DMS 273 treated with DMSO at 0.1 percent for 48 hours (cell line): ENCODE measurements around the gene NEGR1.

ENCODE experiments used
- DNase-seq: peaks from one replicate; lab custom pipeline; 2025; lab: John Stamatoyannopoulos, UW

Gene NEGR1

DNA sequence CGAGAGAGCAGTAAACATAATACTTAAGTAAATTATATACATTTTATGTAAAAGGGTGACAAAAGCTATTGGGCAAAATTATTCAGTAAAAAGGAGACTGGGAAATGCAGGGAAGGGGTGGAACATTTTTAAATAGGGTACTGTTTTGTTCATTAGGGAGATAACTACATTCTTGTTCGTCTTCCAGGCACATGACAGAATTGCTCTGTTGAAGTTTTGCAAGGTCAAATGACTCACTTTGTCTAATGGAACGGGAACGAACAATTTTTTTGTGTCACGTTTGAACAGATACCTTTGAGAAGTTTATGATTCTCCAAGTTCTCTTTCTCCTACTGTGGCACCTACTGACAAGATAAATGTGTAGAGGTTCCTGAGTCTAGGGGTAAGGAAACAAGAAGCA is 819.2 kb downstream of the NEGR1 start:
- no peak for DNase-seq

DNA sequence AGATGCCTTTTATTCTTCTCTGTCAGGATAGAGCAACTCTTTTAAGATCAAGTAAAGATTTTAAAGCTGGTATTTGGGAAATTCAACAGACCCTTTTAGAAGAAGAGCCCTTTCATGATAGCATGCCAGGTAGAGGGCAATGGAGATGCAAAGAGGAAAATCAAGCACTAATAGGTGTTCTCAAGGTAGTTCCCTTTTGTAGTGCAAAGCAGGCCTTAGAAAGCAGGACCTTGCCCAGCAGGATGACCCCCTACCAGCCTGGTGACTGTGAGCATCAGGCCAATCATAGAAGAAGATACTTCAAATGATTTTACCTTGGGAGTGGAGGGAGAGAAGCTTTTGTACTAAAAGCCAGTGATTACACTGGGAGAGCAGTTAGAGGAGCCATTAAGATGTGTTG is 820.1 kb downstream of the NEGR1 start:
- no peak for DNase-seq

DNA sequence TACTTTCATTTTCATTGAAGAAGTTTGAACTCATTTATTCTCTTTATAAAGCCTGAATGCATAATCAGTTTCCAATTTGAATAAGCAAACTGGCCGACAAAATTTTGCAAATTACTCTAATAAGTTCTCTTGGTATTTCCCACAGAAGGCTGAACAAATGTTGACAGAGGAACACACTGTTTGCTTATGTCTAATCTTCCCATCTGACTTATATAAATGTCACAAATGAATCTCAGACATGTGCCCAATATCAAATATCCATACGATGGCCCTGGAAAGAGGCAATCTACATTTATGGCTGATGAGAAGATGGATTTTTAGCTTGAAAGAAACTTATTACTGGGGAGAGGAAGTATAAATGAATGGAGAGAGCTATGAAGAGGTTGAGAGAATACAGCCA is 820.9 kb downstream of the NEGR1 start:
- no peak for DNase-seq

DNA sequence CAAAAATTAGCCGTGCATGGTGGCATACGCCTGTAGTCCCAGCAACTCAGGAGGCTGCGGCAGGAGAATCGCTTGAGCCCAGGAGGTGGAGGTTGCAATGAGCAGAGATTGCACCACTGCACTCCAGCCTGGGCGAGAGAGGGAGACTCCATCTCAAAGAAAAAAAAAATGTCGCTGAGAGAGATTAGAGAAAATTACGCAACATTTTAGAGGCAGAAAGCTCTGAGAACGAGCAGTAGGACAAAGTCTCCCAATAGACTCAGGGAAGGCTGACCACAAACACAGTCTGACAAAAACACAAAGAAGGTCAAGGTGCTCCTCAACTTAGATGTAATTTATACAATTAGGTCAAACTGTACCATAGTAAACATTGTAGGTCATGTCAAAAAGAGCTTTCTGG is 833.9 kb downstream of the NEGR1 start:
- DNase-seq: no peak

DNA sequence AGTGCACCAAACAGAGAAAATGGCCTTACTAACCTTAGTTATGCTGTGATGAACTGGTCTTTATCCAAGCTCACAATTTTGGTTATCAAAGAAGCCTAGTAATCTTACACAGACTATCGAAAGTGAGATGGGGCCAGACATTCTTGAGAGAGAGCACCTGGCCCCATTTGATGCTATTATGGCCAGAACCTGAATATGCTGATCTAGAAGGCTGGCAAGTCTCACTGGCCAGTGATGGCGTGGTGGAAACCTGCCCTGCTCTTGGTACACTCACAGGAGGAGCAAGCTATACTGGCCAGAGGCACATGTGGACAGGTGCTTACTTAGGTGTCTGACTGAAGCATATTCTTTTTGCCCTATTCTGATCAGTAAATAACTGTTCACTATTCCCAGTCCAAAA is 843.7 kb downstream of the NEGR1 start:
- DNase-seq: no peak

DNA sequence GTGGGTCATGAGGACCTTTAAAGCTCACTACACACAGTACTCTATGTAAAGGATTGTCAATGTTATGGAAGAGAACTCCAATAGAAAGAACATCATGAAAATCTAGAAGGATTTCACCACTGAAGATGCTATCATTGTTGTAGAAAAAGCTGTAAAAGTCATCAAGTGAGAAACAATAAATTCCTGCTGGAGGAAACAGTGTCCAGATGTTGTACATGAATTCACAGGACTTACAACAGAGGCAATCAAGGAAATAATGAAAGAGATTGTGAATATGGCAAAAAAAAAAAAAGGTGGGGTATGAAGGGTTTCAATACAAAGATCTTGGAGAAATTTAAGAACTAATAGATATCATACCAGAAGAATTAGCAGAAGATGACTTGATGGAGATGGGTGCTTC is 846.4 kb downstream of the NEGR1 start:
- DNase-seq: no peak

DNA sequence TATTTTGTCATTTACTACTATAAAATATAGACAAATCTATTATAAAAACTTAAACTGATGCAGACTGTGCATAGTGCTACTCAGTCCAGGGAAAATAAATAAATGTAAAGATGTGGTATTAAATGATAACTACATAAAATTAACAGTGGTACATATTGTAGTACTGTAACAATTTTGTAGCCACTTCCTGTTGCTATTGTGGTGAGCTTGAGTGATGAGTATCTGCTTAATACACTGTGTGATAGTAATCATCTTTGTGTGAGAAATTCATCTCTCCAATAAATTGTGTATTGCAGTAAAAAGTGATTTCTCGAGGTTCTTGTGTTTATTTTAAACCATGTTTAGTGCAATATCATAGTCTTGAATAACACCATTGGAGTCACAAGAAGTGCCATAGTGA is 848.1 kb downstream of the NEGR1 start:
- no peak for DNase-seq

DNA sequence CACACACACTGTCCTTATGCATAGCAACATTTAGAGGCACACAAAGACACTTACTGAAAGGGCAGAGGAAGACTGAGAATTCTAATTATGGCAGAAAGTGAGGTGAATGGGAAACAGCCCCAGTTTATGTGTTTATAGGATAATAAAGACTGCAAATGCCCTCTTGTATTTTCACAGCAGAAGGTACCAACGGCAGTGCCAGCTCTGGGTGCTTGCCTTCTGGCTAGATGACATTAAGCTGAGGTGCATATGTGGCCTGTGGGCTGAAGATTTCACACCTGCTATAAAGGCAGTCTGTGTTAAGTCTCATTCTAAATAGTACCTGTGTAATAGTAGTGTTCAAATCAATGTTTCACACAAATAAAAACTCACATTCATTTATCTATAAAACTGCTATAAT is 854.3 kb downstream of the NEGR1 start:
- no peak for DNase-seq

DNA sequence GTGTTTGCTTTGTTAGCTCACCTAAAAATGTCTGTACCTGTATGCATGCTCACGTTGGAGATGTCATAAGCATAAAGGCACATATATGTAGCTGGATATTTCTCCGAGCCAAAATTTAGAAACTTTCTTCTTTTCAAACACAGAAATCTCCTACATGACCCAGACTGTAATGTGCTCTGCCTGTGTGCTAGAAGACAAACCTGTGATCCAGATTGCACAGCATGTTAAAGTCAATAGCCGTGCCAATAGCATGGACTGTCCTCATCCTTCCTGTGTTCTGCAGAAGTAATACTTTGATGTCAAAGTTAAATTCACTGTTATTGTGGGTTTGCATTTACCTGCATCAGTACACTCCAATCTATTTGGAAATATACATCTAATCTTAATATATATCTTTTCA is 855.3 kb downstream of the NEGR1 start:
- DNase-seq: no peak

DNA sequence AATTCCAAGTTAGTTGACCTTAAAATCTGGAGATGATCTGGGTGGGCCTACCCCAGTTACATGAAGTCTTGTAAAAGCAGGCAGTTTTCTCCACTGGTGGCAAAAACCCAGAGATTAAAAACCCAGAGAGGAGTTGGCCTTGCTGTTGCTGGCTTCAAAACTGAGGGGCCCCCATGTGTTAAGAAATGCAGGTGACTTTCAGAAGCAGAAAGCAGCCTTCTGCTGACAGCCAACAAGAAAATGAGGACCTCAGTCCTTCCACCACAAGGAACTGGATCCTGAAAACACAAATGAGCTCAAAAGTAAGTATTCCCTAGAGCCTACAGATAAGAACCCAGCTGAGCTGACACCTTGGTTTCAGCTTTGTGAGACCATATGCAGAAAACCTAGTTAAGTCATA is 857.8 kb downstream of the NEGR1 start:
- DNase-seq: no peak

DNA sequence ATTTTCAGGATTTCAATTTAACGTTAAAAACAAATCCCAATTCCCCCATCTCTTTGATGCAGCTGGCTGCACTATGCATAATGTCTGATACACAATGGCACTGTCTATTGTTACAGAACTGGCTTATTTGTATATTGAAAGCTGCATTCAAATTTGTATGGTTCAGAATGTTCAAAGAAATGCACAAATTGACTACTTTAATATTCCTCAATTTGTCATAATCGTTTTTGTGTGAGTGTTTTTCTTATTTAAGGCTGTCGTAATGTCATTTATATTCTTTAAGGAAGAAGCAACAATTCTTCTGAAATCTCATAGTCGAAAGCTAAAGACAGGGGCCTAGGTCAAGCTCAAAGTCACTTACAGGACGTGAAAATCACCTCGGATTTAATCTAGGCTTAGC is 860.1 kb downstream of the NEGR1 start:
- DNase-seq: no peak

DNA sequence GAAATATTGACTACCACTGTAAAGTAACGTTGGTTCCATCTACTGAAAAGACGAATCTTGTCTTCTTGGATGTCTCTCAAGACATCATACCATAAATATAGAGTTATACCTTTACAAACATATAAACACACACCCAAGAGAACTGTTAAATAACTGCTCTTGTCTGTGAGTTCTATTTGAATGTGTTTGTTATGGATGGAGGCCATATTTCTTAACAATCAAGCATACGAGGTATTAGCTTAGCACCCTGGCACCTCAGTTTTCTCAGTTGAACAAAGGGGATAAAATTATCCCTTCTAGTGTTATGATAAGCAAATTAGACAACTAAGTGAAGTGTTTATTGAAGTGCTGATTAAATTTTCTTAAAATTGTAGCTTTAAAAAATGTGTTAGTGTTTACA is 864.9 kb downstream of the NEGR1 start:
- DNase-seq: no peak

DNA sequence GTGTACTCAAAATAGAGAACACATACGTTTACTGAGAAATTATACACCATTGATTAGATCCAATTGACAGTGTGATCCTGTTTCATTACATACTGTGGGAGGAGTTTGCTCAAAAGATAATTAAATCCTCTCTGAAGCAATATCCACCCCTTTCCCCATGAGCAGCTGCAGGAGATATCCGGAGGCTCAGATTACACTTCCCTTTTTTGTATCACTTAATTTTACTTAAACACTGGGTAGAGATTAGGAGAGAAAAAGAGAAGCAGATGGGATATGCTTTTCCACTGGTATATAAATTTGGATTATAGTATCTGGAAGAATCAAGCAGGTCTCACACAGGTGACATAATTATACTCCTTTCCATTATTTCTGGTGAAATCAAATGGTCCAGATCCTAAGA is 868.2 kb downstream of the NEGR1 start:
- peak; percentile 13 for DNase-seq

DNA sequence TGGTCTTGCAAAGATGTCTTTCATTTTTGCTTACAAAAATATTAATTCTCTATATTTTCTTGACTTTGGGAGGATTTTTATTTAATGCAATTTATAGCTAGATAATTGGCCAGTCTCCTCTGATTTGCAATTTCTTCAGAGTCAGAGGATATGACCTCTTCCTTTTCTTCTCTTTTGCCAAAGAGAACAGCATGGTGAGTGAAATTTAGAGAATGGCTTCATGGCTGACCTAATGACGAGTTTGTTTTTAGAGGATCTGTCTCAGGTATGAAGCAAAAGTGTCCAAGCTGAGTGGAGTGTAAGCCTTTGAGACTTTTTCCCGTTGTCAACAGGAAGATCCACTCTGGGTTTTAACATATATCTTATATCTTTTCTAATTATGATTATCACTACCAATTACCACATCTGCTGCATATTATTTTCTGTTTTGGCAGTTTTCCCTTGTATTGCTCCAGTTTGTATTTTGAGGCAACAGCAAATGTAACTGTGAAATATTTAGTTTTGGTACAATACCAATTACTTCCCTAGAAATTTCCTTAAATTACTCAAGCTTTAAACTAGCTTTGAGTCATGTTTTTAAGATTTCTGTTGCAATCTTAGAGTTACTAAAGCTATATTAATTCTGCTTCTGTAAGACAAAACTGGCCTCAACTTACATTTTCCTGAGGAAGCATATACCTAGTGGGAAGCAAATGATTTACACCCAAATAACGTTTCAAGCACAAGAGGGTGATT is 868.7 kb downstream of the NEGR1 start:
- no peak for DNase-seq

DNA sequence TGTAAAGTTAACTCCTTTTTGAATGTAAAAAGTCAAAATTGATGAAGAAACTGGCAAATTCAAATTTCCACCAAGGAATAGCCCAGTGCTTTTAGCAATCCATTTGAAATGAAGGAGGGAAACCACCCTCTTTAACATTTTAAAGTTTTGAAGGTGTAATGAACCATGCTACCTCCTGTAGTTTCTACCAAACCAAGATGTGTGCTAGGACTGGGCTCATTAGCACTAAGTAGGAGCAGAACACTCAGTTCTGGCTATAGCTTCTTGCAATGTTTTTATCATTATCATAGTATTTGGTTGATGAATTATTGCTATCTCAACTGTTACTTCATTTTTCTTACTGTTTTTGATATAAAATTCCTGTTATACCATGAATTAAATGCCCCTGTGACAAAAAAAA is 882.3 kb downstream of the NEGR1 start:
- no peak for DNase-seq

DNA sequence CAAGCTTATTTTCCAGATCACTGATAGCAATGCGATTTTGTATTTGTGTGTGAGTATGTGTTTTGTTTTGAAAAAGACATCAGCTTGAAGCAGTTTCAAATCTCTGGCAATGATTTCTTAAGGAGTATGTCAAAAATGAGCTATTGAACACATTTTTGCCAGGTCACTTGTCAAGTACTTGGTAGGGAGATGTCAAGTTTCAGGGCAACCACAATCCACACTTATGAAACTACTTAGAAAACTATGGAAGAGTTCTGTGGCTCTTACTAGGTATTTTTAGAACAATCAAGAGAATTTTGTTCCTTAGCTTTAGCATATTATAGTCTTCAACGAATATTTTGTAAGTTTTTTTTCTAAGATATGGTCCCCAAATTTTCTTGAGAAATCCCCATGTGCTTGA is 882.7 kb downstream of the NEGR1 start:
- DNase-seq: no peak

DNA sequence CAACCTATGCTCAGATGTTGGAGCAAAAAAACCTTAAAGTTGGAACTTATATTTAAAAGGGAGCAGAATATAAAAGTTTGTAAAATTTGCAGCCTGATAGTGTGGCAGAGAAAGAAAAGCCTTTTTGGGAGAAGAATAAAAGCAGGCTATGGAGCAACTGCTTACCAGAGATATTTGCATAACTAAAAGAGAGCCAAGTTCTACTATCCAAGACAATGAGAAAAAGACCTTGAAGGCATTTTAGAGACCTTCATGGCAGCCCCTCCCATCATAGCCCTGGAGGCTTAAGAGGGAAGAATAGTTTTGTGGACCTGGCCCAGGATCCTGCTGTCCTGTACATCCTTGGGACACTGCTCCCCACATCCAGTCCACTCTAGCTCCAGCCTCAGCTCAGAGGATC is 889.0 kb downstream of the NEGR1 start:
- no peak for DNase-seq

DNA sequence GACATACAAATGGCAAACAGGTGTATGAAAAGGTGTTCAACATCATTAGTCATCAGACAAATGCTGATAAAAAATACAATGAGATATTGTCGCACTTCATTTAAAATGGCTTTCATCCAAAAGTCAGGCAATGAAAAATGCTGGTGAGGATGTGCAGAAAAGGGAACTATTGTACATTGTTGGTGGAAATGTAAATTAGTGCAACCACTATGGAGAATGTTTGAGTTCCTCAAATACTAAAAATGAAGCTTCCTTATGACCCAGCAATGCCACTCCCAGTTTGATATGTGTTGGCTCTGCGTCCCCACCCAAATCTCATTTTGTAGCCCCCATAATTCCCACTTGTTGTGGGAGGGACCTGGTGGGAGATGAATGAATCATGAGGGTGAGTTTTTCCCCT is 891.8 kb downstream of the NEGR1 start:
- no peak for DNase-seq

DNA sequence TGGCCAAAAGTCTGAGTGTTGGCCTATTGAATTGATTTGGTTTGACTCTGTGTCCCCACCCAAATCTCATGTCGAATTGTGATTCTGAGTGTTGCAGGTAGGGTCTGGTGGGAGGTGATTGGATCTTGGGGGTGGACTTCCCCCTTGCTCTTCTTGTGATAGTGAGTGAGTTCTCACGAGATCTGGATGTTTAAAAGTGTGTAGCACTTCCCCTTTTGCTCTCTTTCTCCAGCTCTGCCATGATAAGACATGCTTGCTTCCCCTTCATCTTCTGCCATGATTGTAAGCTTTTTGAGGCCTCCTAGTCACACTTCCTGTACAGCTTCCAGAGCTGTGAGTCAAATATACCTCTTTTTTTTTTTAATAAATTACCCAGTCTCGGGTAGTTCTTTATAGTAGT is 904.5 kb downstream of the NEGR1 start:
- DNase-seq: no peak

DNA sequence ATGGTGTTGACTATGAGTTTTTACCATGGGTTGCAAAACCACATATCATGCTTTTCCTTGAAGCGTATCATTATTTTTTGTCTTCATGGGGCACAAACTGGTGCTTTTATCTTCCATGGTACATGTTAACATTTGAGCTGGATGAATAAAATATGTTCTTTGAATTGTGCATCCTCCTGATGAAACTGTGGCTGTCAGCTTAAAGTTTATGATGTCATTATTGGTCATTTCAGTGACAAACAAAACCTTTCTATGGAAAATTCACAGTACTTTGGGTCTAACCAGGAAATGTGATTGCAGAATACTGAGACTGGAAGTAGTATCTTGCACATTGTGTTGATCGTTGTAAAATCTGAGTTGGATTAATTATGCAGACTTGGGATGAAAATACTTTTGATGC is 909.8 kb downstream of the NEGR1 start:
- no peak for DNase-seq

DNA sequence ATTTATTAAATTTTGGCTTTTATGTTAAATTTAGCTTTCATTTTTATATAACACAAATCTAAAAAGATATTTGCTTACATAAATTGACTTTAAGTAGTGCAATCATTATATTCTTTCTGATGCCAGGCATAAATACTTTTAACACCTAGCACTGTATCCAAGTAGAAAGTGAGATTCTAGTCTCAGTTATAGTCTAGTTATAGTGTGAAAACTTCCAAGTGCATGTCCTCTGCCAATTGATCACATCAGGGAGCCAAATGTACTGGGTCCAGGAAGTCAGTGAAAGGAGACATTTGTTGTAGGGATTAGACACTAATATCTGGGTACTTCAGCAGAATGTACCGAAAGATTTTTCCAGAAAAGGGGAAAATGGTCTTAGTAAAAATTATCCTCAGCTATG is 910.8 kb downstream of the NEGR1 start:
- DNase-seq: no peak

DNA sequence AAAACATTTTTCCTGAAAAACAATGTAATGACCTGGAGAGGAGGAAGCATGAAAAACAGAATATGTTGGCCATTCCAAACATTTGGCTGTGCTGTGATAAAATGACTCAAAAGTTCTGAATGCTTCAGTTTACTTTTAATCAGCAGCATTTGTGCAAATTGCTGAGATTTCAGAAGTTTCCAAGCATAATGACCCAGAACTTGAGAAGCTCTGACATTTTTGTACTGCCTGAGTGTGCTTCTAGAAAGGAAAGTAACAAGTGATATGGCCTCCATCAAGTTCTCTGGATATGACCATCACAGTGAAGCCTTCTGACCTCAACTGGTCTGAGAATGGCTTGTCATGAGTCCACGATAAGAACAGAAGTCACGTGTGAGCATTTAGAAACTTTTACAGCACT is 918.1 kb downstream of the NEGR1 start:
- DNase-seq: no peak

DNA sequence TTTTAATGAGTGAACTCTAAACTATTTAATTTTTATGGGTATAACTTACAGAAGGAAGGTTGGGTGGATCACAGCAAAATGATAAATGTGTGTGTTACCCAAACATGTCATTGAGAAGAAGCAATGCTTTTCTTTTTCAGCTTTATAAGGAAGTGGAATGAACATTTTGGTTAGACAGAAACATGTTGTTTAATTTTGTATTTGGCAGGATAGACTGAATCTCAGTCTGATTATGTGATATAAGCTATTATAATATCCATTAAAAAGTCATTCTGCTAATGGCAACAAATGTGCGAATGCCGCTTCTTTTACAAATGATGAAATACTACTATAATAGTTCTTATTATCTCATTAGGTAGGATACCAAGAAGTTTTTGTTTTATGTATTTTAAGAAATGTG is 919.6 kb downstream of the NEGR1 start:
- no peak for DNase-seq

DNA sequence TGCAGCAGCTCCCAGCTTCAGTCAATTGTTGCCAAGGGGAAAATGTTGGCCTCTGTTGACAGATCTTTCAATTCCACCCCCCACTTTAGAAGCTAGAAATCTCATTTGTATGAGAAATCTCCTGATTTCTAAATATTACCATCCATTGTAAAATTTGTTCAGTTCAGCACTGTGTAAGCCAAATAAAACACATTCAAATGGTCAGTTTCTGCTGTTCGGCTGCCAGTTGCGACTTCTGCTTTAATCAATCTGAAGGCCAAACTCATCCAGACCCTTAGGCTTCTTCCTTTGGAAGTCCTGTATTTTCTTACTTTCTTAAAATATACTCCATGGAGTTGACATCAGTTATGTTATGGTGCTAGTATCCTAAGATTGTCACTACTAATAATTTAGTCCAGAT is 920.3 kb downstream of the NEGR1 start:
- no peak for DNase-seq

DNA sequence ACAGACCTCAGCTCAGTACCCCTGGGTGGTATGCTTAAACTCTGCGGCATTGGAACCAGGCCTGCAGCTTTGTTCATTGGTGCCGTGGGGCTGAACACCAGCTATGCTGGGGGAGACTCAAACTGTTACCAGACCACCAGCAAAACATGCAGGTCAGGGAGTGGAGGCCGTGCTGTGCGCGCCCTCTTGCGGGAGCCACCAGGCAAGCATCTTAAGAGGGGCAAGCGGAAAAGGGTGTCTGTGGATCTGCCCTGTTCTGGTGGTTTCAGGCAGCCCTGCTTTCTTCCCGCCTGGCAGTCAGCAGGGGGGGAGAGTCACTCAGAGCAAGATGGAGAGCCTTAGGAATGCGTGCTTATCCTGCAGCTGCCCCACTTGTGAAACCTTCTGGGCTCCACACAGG is 924.6 kb downstream of the NEGR1 start:
- no peak for DNase-seq
